Loucy (cell line): ENCODE data around the gene KIAA1328.

Experiments used
- CTCF ChIP-seq: fragments of 200-600 bp; sonication (generic); conservative IDR thresholded peaks from 2 replicates; pipeline ENCODE4 v1.5.1; 2014; ENCODE audit warnings: mild to moderate bottlenecking, antibody characterized with exemption, low read length
- EZH2phosphoT487 ChIP-seq: fragments of 200-600 bp; IDR thresholded peaks from 2 replicates; pipeline ENCODE4 v1.6.1; 2018; ENCODE audit warnings: antibody characterized with exemption, mild to moderate bottlenecking, moderate library complexity, borderline replicate concordance

DNA sequence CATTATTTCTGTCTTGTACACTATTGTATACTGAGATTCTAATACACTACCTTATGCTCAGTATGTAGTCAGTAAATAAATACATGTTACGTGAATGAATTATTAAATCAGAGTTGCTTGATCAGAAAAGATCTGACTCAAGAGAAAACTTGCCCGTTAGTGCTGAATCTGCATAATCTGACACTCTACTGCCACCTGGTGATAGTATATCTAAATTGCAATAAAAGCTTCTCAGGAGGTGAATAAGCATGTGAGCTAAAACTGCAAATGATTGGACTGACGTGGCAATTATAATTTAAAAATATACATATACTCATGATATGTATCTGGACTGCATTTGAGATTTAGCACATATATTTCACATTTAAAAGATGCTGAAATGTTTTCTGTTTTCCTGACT, 70.4 kb downstream of the KIAA1328 start:
- TF ChIP-seq CTCF (peak; percentile 56), EZH2phosphoT487 (no peak)
